CD8-positive, alpha-beta memory T cell (primary cell): ENCODE results near the gene CCDC60. TPM values are rescaled to one million over a fixed set of nuclear protein-coding genes. Genes with fewer than 3 reads are reported as not detected.

Experiments
- CTCF ChIA-PET: fragments of 350-600 bp; sonication (Branson Sonifier 250); formaldehyde crosslinking; loops from one replicate; lab custom pipeline; 2021; ENCODE audit warnings: antibody characterized with exemption; lab: Charles Lee
- POLR2A ChIA-PET: fragments of 350-600 bp; sonication (Branson Sonifier 250); formaldehyde crosslinking; loops from one replicate; lab custom pipeline; 2021; ENCODE audit warnings: antibody characterized with exemption; lab: Charles Lee
- DNase-seq, 5 donors: peaks; one replicate each; pipeline versions ENCODE4 v3.0.0 to v3.0.0-alpha.2; 2020 to 2022; ENCODE audit warnings: mixed read lengths in 1 of 5
- H3K27ac ChIP-seq: one replicate; pipeline ENCODE4 v1.7.0; 2013; ENCODE audit warnings: low read depth, mild to moderate bottlenecking, low read length, moderate library complexity
- H3K27me3 ChIP-seq: 2 replicates; pipeline ENCODE4 v1.7.0; 2013; ENCODE audit warnings: low read length, mild to moderate bottlenecking; ENCODE audit not compliant: insufficient read depth, poor library complexity, severe bottlenecking
- H3K36me3 ChIP-seq: 2 replicates; pipeline ENCODE4 v1.7.0; 2013; ENCODE audit warnings: mild to moderate bottlenecking, low read length, moderate library complexity; ENCODE audit not compliant: insufficient read depth
- H3K4me1 ChIP-seq: 2 replicates; pipeline ENCODE4 v1.7.0; 2013; ENCODE audit warnings: mild to moderate bottlenecking, low read length, moderate library complexity; ENCODE audit not compliant: insufficient read depth
- H3K4me3 ChIP-seq: 2 replicates; pipeline ENCODE4 v1.7.0; 2013; ENCODE audit warnings: mild to moderate bottlenecking, low read length
- H3K9me3 ChIP-seq: 2 replicates; pipeline ENCODE4 v1.7.0; 2013; ENCODE audit warnings: mild to moderate bottlenecking, low read length
- H3K27ac Mint-ChIP-seq, 8 donors: one replicate each; pipeline ENCODE4 v1.8.0; 2020 to 2021; ENCODE audit warnings: mixed read lengths in 8 of 8, mild to moderate bottlenecking in 6 of 8, inconsistent platforms in 3 of 8, moderate library complexity in 3 of 8
- H3K27me3 Mint-ChIP-seq, 2 donors: one replicate each; pipeline ENCODE4 v1.8.0; 2020 to 2021; ENCODE audit warnings: mixed read lengths in 2 of 2, mild to moderate bottlenecking in 1 of 2, moderate library complexity in 1 of 2
- H3K36me3 Mint-ChIP-seq, 3 donors: one replicate each; pipeline ENCODE4 v1.8.0; 2020 to 2021; ENCODE audit warnings: mixed read lengths in 3 of 3, inconsistent platforms in 1 of 3, mild to moderate bottlenecking in 1 of 3
- H3K4me1 Mint-ChIP-seq, 3 donors: one replicate each; pipeline ENCODE4 v1.8.0; 2020 to 2021; ENCODE audit warnings: mixed read lengths in 3 of 3, inconsistent platforms in 1 of 3, mild to moderate bottlenecking in 1 of 3
- H3K4me3 Mint-ChIP-seq, 7 donors: one replicate each; pipeline ENCODE4 v1.8.0; 2020 to 2021; ENCODE audit warnings: mixed read lengths in 7 of 7, mild to moderate bottlenecking in 6 of 7, moderate library complexity in 4 of 7, inconsistent platforms in 2 of 7
- H3K9me3 Mint-ChIP-seq, 5 donors: one replicate each; pipeline ENCODE4 v1.8.0; 2020 to 2022; ENCODE audit warnings: mixed read lengths in 5 of 5, mild to moderate bottlenecking in 3 of 5, moderate library complexity in 2 of 5, inconsistent platforms in 1 of 5
- polyA plus RNA-seq: library from polyadenylated mRNA; unstranded; fragments of 300-500 nt; fragmentation: Illumina TruSeq; gene quantifications from one replicate; pipeline ENCODE4 v1.2.3, GENCODE V29; 2021
- total RNA-seq, 2 experiments: library from RNA; stranded (reverse); gene quantifications; one replicate each; pipeline ENCODE4 v1.2.3, GENCODE V29; 2021

The CCDC60 gene
- total and polyA plus RNA-seq, 3 experiments from 2014 or later = not detected

- DNase-seq = no peak
- H3K36me3 ChIP-seq = no peaks in the 10 kb centered on the region
- no peaks in the 10 kb centered on the region for H3K9me3 ChIP-seq
- H3K4me1 Mint-ChIP-seq = no peaks in the 10 kb centered on the region
- no peak overlapping the region for H3K27ac ChIP-seq
- CTCF ChIA-PET = interaction anchor here (1.1 kb wide), 1 partner anchor 14 kb away, joined by 3 read pairs; no protein-coding TSS in a partner anchor
- H3K27me3 Mint-ChIP-seq = peaks cover 4 to 9% of the 10 kb centered on the region in 2 donors
- no peak overlapping the region for H3K27ac Mint-ChIP-seq
- H3K4me3 Mint-ChIP-seq = no peak overlapping the region
- H3K9me3 Mint-ChIP-seq = peaks cover 0 to 5% (median 1%) of the 10 kb centered on the region in 5 donors
- POLR2A ChIA-PET = no interaction called here
- no peaks in the 10 kb centered on the region for H3K4me1 ChIP-seq
- no peak overlapping the region for H3K4me3 ChIP-seq
- no peaks in the 10 kb centered on the region for H3K27me3 ChIP-seq
- H3K36me3 Mint-ChIP-seq = peaks cover 0 to 2% (median 0%) of the 10 kb centered on the region in 3 donors
Observed at GRCh38 chr12:119459481-119459880, 125.0 kb downstream of the CCDC60 start.

GRCh38 chr12:119460876-119461275 lies 126.3 kb downstream of the CCDC60 start:
- ChIA-PET CTCF (no interaction called here), POLR2A (no interaction called here)
- no peaks in the 10 kb centered on the region for H3K4me1 ChIP-seq
- H3K27me3 ChIP-seq = no peaks in the 10 kb centered on the region
- no peak for DNase-seq
- Mint-ChIP-seq H3K4me1 (no peaks in the 10 kb centered on the region), H3K27me3 (peaks cover 1 to 13% of the 10 kb centered on the region in 2 donors), H3K36me3 (peaks cover 0 to 2% (median 0%) of the 10 kb centered on the region in 3 donors), H3K27ac (no peak overlapping the region), H3K9me3 (peaks cover 0 to 5% (median 1%) of the 10 kb centered on the region in 5 donors), H3K4me3 (no peak overlapping the region)
- H3K27ac ChIP-seq = no peak overlapping the region
- H3K36me3 ChIP-seq = no peaks in the 10 kb centered on the region
- no peaks in the 10 kb centered on the region for H3K9me3 ChIP-seq
- H3K4me3 ChIP-seq = no peak overlapping the region

- Mint-ChIP-seq H3K4me1 (no peaks in the 10 kb centered on the region), H3K27me3 (peaks cover 4 to 16% of the 10 kb centered on the region in 2 donors), H3K27ac (no peak overlapping the region), H3K9me3 (peaks cover 0 to 5% (median 1%) of the 10 kb centered on the region in 5 donors), H3K36me3 (peaks cover 0 to 2% (median 0%) of the 10 kb centered on the region in 3 donors), H3K4me3 (no peak overlapping the region)
- Histone ChIP-seq H3K4me1 (no peaks in the 10 kb centered on the region), H3K27me3 (no peaks in the 10 kb centered on the region), H3K27ac (no peak overlapping the region), H3K4me3 (no peak overlapping the region), H3K9me3 (no peaks in the 10 kb centered on the region), H3K36me3 (no peaks in the 10 kb centered on the region)
- no peak for DNase-seq
- ChIA-PET CTCF (no interaction called here), POLR2A (no interaction called here)
Observed at GRCh38 chr12:119461636-119462214, 127.2 kb downstream of the CCDC60 start.

- Mint-ChIP-seq H3K27me3 (peaks cover 4 to 16% of the 10 kb centered on the region in 2 donors), H3K9me3 (peaks cover 0 to 5% (median 1%) of the 10 kb centered on the region in 5 donors), H3K27ac (no peak overlapping the region), H3K4me3 (no peak overlapping the region), H3K36me3 (peaks cover 0 to 2% (median 0%) of the 10 kb centered on the region in 3 donors), H3K4me1 (no peaks in the 10 kb centered on the region)
- no peak overlapping the region for H3K27ac ChIP-seq
- no peaks in the 10 kb centered on the region for H3K9me3 ChIP-seq
- ChIA-PET POLR2A (no interaction called here), CTCF (no interaction called here)
- no peaks in the 10 kb centered on the region for H3K27me3 ChIP-seq
- DNase-seq = no peak
- no peak overlapping the region for H3K4me3 ChIP-seq
- no peaks in the 10 kb centered on the region for H3K36me3 ChIP-seq
- no peaks in the 10 kb centered on the region for H3K4me1 ChIP-seq
Observed at GRCh38 chr12:119463211-119463926, 128.8 kb downstream of the CCDC60 start.

- H3K36me3 Mint-ChIP-seq = no peaks in the 10 kb centered on the region
- H3K36me3 ChIP-seq = no peaks in the 10 kb centered on the region
- POLR2A ChIA-PET = no interaction called here
- CTCF ChIA-PET = no interaction called here
- peaks cover 2 to 13% of the 10 kb centered on the region in 2 donors for H3K27me3 Mint-ChIP-seq
- H3K4me3 ChIP-seq = no peak overlapping the region
- no peak overlapping the region for H3K27ac Mint-ChIP-seq
- DNase-seq = no peak
- H3K27ac ChIP-seq = no peak overlapping the region
- H3K4me1 Mint-ChIP-seq = no peaks in the 10 kb centered on the region
- no peaks in the 10 kb centered on the region for H3K4me1 ChIP-seq
- no peaks in the 10 kb centered on the region for H3K9me3 ChIP-seq
- H3K9me3 Mint-ChIP-seq = peaks cover 0 to 3% (median 0%) of the 10 kb centered on the region in 5 donors
- no peak overlapping the region for H3K4me3 Mint-ChIP-seq
- no peaks in the 10 kb centered on the region for H3K27me3 ChIP-seq
Observed at GRCh38 chr12:119468296-119468695, 133.8 kb downstream of the CCDC60 start.

GRCh38 chr12:119475650-119476049 lies 141.1 kb downstream of the CCDC60 start:
- Mint-ChIP-seq H3K4me3 (no peak overlapping the region), H3K4me1 (no peaks in the 10 kb centered on the region), H3K27ac (no peak overlapping the region), H3K36me3 (no peaks in the 10 kb centered on the region), H3K27me3 (peaks cover 0 to 15% of the 10 kb centered on the region in 2 donors), H3K9me3 (peaks cover 0 to 7% (median 3%) of the 10 kb centered on the region in 5 donors)
- Histone ChIP-seq H3K9me3 (no peaks in the 10 kb centered on the region), H3K4me1 (no peaks in the 10 kb centered on the region), H3K27me3 (no peaks in the 10 kb centered on the region), H3K4me3 (no peak overlapping the region), H3K36me3 (no peaks in the 10 kb centered on the region), H3K27ac (no peak overlapping the region)
- no peak for DNase-seq
- POLR2A ChIA-PET = no interaction called here
- CTCF ChIA-PET = interaction anchor here (1.0 kb wide), 1 partner anchor 12 kb away, joined by 3 read pairs; no protein-coding TSS in a partner anchor

GRCh38 chr12:119476951-119477350 lies 142.4 kb downstream of the CCDC60 start:
- no peaks in the 10 kb centered on the region for H3K4me1 ChIP-seq
- Mint-ChIP-seq H3K4me1 (no peaks in the 10 kb centered on the region), H3K36me3 (no peaks in the 10 kb centered on the region), H3K27me3 (peaks cover 0 to 15% of the 10 kb centered on the region in 2 donors), H3K9me3 (peaks cover 0 to 7% (median 3%) of the 10 kb centered on the region in 5 donors), H3K4me3 (no peak overlapping the region), H3K27ac (no peak overlapping the region)
- CTCF ChIA-PET = no interaction called here
- H3K36me3 ChIP-seq = no peaks in the 10 kb centered on the region
- no peak overlapping the region for H3K4me3 ChIP-seq
- H3K9me3 ChIP-seq = no peaks in the 10 kb centered on the region
- POLR2A ChIA-PET = no interaction called here
- no peaks in the 10 kb centered on the region for H3K27me3 ChIP-seq
- no peak overlapping the region for H3K27ac ChIP-seq
- DNase-seq = no peak

GRCh38 chr12:119479121-119479561 lies 144.6 kb downstream of the CCDC60 start:
- H3K27ac Mint-ChIP-seq = no peak overlapping the region
- ChIA-PET CTCF (no interaction called here), POLR2A (no interaction called here)
- H3K36me3 Mint-ChIP-seq = no peaks in the 10 kb centered on the region
- H3K27me3 Mint-ChIP-seq = peaks cover 2 to 7% of the 10 kb centered on the region in 2 donors
- H3K36me3 ChIP-seq = no peaks in the 10 kb centered on the region
- no peak for DNase-seq
- H3K4me1 Mint-ChIP-seq = no peaks in the 10 kb centered on the region
- H3K9me3 Mint-ChIP-seq = peaks cover 0 to 7% (median 4%) of the 10 kb centered on the region in 5 donors
- H3K27me3 ChIP-seq = no peaks in the 10 kb centered on the region
- no peaks in the 10 kb centered on the region for H3K9me3 ChIP-seq
- H3K4me3 ChIP-seq = no peak overlapping the region
- no peak overlapping the region for H3K27ac ChIP-seq
- no peak overlapping the region for H3K4me3 Mint-ChIP-seq
- no peaks in the 10 kb centered on the region for H3K4me1 ChIP-seq
